ENCODE measurements around the gene NHS.
"Not testable (repeated sequence)": the region's sequence is repeated elsewhere in the genome, so short reads cannot be mapped to it uniquely, and the experiment has no call there.

NHS gene

DNA sequence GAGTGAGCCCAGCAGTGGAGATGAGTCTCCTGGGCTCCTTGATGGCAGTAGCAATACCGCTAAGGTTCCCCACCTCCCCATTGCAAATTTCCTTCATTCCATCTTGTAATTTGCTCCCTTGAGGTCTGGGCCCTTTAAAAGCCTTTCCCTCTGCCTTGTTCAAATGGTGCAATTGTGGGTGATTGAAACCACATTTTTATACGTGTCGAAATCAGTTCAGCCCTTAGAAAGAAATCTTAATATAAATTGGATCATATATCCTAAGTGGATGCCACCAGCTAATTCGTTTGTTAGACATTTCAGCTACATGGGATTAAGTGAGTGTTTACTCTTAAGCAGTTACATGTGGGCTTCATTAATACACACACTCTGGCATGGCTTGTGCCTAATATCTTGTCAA is 68.6 kb downstream of the NHS start:
- no peaks in the 10 kb centered on the region for H3K9me3 Mint-ChIP-seq
- ATAC-seq (replicated peaks), result no peak
- H3K27me3 Mint-ChIP-seq, result no peaks in the 10 kb centered on the region
- no peaks in the 10 kb centered on the region for H3K36me3 Mint-ChIP-seq
- no peak overlapping the region for H3K27ac Mint-ChIP-seq
- DNase-seq, result no peak
- no peaks in the 10 kb centered on the region for H3K4me1 Mint-ChIP-seq
- H3K4me3 Mint-ChIP-seq, result no peak overlapping the region

DNA sequence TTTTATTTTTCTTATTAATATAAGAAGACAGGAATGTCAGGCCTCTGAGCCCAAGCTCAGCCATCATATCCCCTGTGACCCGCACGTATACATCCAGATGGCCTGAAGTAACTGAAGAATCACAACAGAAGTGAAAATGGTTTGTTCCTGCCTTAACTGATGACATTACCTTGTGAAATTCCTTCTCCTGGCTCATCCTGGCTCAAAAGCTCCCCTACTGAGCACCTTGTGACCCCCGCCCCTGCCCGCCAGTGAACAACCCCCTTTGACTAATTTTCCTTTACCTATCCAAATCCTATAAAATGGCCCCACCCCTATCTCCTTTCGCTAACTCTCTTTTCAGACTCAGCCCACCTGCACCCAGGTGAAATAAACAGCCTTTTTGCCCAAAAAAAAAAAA is 71.3 kb downstream of the NHS start:
- H3K9me3 Mint-ChIP-seq; H3K27ac Mint-ChIP-seq; H3K4me1 Mint-ChIP-seq; H3K4me3 Mint-ChIP-seq; H3K27me3 Mint-ChIP-seq; H3K36me3 Mint-ChIP-seq; ATAC-seq (replicated peaks); DNase-seq: not testable (repeated sequence)

DNA sequence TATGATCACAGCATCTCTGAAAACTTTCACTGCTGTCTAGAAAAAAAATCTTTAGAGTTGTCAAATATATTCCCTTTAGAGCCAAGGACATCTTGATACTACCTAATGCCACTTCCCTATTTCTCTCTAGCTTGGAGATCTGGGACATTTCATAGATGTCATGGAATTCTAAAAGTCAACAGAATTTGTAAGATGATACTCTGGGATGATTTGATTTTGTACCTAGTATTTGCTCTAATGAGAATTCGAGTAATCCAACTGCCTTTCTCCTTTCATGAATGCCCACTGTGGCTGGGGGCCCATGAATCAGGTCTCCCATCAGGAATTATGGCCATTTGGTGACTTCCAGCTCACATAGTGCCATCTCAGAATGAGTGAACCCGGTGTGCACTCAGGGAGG is 73.2 kb downstream of the NHS start:
- no peaks in the 10 kb centered on the region for H3K36me3 Mint-ChIP-seq
- no peak overlapping the region for H3K27ac Mint-ChIP-seq
- ATAC-seq (replicated peaks) (no peak), DNase-seq (no peak)
- no peak overlapping the region for H3K4me3 Mint-ChIP-seq
- no peaks in the 10 kb centered on the region for H3K27me3 Mint-ChIP-seq
- no peaks in the 10 kb centered on the region for H3K9me3 Mint-ChIP-seq
- H3K4me1 Mint-ChIP-seq, result no peaks in the 10 kb centered on the region

DNA sequence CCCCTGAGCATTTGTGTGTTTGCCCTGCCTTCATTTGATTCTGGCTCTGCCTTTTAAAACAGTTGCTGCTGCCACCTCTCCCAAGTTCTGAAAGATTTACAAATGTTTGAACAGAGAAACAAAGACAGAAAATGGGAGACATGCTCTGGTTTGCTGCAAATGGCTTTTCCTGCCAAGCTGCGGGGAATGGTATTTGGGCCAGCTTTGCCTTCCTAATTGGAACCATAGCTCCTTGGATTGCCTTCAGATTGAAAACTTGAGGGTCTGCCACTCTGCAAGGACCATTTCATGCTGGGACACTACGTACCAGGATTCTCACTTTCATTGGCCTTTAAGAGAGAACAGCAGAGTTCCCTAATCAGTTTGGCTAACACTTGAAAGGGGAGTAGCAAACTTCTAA is 74.9 kb downstream of the NHS start:
- ATAC-seq (replicated peaks) (no peak), DNase-seq (no peak)
- Mint-ChIP-seq H3K27ac (no peak overlapping the region), H3K9me3 (no peaks in the 10 kb centered on the region), H3K4me3 (no peak overlapping the region), H3K4me1 (no peaks in the 10 kb centered on the region), H3K27me3 (no peaks in the 10 kb centered on the region), H3K36me3 (no peaks in the 10 kb centered on the region)

DNA sequence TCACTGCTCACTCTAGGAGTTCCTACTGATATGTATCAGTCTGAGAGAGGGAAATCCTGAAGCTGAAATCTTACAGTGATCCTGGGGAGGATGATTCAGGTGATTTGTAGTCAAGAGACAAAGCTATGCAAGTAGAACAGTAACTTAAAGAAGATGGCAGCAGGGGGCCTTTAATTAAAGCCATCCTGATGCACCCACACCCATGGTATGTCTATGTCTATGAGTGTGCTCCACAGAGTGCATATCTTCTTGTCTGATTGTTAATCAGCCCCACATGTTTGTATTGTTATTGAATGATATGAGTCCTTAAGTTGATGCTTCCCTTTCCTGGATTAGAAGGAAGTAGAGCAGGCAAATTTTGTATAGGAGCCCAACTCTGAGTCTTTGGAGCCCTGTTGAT is 78.8 kb downstream of the NHS start:
- Mint-ChIP-seq H3K9me3 (no peaks in the 10 kb centered on the region), H3K4me1 (no peaks in the 10 kb centered on the region), H3K27ac (no peak overlapping the region), H3K4me3 (no peak overlapping the region), H3K36me3 (no peaks in the 10 kb centered on the region), H3K27me3 (peaks cover 0 to 4% of the 10 kb centered on the region in 2 donors)
- ATAC-seq (replicated peaks), result no peak
- no peak for DNase-seq

DNA sequence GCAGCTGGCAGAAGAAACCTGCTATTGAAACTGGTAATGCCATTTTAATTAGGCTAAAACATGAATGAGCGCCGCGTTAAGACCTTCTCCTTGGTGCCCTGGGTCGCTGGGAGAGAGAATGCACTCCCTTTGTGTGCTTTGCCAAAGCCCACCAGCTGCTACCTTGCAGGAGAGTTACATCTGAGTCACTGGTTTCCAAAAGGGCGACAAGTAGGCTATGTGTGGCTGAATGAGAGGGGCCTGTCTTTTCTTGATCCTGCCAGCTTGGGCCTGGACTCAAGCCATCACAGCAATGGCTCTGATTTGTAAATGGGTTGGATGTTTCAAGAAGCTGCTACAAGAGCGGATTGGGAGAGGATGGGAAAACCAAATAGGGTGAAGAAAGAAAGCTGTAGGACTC is 81.5 kb downstream of the NHS start:
- no peaks in the 10 kb centered on the region for H3K36me3 Mint-ChIP-seq
- H3K4me3 Mint-ChIP-seq, result no peak overlapping the region
- DNase-seq, result no peak
- no peaks in the 10 kb centered on the region for H3K9me3 Mint-ChIP-seq
- ATAC-seq (replicated peaks), result no peak
- no peak overlapping the region for H3K27ac Mint-ChIP-seq
- no peaks in the 10 kb centered on the region for H3K4me1 Mint-ChIP-seq
- peaks cover 0 to 9% of the 10 kb centered on the region in 2 donors for H3K27me3 Mint-ChIP-seq

DNA sequence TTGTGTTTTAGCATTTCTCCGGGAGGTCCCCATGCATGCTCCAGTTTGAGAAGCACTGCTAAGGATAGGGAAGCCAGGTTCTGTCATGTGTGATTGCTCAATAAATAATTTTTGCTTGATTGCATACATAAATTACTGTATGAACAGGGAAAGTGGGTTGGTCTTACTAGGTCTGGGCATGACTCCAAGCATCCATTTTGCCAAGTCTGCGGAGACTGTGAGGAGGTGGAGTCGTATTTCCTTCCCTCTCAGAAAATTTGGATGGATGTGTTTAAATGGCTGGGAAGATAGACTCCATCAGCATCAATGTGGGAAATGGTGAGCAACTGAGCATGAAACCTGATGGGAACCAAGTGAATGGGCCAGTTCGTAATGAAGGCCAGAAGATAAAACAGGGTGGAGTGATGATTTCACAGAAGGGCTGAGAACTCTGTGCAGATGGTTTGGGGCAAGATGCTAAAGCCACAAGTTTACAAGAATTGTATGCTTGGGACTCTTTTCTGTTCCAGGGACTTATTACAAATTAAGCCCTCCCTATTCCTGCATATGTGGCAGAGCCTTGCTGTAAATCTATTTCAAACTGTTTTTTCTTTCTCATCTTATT is 84.1 kb downstream of the NHS start:
- no peak for DNase-seq
- no peak overlapping the region for H3K4me3 Mint-ChIP-seq
- H3K27me3 Mint-ChIP-seq, result peaks cover 0 to 19% of the 10 kb centered on the region in 2 donors
- H3K4me1 Mint-ChIP-seq, result no peaks in the 10 kb centered on the region
- no peak for ATAC-seq (replicated peaks)
- H3K27ac Mint-ChIP-seq, result no peak overlapping the region
- no peaks in the 10 kb centered on the region for H3K9me3 Mint-ChIP-seq
- no peaks in the 10 kb centered on the region for H3K36me3 Mint-ChIP-seq

DNA sequence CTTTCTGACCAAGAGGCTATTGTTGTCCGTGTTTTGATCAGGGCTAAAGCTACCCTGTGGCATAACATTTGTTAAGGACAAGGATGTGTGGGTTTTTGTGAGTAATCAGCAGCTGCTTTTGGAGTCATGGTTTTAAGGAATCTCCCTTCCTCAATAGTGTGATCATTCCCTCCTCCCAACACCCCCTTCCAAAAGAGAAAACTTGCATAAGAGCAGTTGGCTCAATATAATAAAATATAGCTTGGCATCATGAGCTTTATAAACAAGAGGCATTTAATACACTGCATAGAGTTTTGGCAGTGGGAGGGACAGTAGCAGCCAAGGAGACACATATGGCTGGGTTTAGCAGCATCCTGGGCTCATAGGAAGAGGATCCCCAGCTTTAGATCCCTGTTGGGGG is 84.7 kb downstream of the NHS start:
- no peak overlapping the region for H3K27ac Mint-ChIP-seq
- no peak overlapping the region for H3K4me3 Mint-ChIP-seq
- DNase-seq, result no peak
- no peaks in the 10 kb centered on the region for H3K4me1 Mint-ChIP-seq
- ATAC-seq (replicated peaks), result no peak
- H3K9me3 Mint-ChIP-seq, result no peaks in the 10 kb centered on the region
- H3K27me3 Mint-ChIP-seq, result peaks cover 0 to 19% of the 10 kb centered on the region in 2 donors
- H3K36me3 Mint-ChIP-seq, result no peaks in the 10 kb centered on the region

DNA sequence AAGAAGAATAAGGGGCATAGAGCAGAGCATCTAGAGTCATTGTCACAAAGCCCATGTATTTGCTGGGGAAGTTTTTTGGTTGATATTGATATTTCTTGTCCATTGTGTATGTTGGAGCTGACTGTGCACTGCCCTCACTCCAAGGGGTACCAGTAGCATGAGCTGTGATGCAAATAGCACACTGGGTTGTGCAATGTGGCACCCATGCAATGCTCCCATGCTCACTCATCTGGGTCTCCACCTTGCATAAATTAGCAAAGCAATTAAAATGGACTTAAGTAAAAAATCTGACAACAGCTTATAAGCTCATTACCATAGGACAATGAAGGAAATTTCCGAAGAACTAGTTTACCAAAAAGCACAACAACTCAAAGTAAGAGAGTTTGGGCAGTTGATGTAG is 87.9 kb downstream of the NHS start:
- no peak for DNase-seq
- ATAC-seq (replicated peaks), result no peak
- no peak overlapping the region for H3K4me3 Mint-ChIP-seq
- peaks cover 0 to 18% of the 10 kb centered on the region in 2 donors for H3K27me3 Mint-ChIP-seq
- H3K27ac Mint-ChIP-seq, result no peak overlapping the region
- H3K4me1 Mint-ChIP-seq, result no peaks in the 10 kb centered on the region
- no peaks in the 10 kb centered on the region for H3K9me3 Mint-ChIP-seq
- H3K36me3 Mint-ChIP-seq, result no peaks in the 10 kb centered on the region

DNA sequence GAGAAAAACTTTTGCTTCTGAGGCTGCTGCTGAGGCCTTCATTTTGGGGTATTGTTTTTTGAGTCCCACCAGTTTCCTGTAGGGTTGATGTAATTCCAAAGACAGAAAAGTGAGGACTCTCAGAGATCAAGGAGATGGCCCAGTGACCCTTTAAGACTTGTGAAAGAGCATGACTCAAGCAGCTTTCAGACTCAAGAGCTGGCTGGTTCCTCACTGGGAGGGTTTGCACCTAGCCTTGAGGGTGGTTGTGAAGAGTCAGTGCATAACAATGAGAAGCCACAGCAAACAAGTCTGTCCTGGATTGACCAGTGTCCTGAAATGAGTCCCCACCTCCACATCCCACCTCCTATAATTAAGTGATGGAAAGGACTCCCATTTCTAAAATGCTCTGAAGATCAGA is 89.2 kb downstream of the NHS start:
- Mint-ChIP-seq H3K27ac (no peak overlapping the region), H3K36me3 (no peaks in the 10 kb centered on the region), H3K4me3 (no peak overlapping the region), H3K4me1 (no peaks in the 10 kb centered on the region), H3K27me3 (peaks cover 0 to 11% of the 10 kb centered on the region in 2 donors), H3K9me3 (no peaks in the 10 kb centered on the region)
- DNase-seq (no peak), ATAC-seq (replicated peaks) (no peak)

DNA sequence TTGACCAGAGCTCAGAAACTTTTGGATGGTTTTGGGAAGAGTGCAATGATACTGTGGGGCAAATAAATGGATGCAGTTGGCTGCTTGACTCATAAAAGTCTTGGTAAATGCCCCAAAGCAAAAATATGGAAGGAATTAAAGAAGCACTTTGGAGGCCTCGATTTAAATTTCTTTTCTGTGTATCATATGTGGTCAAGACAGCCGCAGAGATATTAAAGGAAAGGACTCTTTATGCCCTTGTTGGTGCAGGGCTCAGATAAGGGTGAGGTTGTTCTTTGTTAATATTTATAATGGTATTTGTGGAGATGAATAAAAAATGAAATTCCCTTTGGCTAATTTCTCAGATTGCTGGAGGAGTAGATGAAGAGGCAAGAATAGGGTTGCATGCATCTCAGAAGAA is 90.2 kb downstream of the NHS start:
- no peaks in the 10 kb centered on the region for H3K4me1 Mint-ChIP-seq
- DNase-seq, result no peak
- no peaks in the 10 kb centered on the region for H3K36me3 Mint-ChIP-seq
- no peaks in the 10 kb centered on the region for H3K9me3 Mint-ChIP-seq
- ATAC-seq (replicated peaks), result no peak
- peaks cover 0 to 11% of the 10 kb centered on the region in 2 donors for H3K27me3 Mint-ChIP-seq
- no peak overlapping the region for H3K27ac Mint-ChIP-seq
- no peak overlapping the region for H3K4me3 Mint-ChIP-seq

DNA sequence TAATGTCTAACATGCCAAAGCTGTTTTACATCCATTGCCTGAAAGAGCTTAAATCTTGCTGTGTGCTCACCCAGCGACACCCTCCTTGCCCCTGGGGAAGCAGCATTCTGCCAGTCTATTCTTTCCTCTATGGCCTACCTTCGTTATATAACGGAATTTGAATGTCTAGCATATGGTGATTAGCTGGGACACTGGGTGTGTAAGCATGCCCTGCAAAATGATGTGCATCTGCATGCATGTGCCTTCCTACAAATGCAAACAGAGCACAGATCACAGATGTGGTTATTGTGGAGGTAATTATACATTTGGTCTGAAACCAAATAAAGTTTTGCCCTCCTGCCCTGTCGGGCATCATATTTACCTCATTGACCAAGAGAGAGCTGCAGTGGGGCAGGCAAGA is 90.8 kb downstream of the NHS start:
- H3K36me3 Mint-ChIP-seq, result no peaks in the 10 kb centered on the region
- H3K9me3 Mint-ChIP-seq, result no peaks in the 10 kb centered on the region
- no peak overlapping the region for H3K4me3 Mint-ChIP-seq
- ATAC-seq (replicated peaks) (no peak), DNase-seq (no peak)
- H3K27me3 Mint-ChIP-seq, result peaks cover 0 to 11% of the 10 kb centered on the region in 2 donors
- H3K27ac Mint-ChIP-seq, result no peak overlapping the region
- no peaks in the 10 kb centered on the region for H3K4me1 Mint-ChIP-seq

DNA sequence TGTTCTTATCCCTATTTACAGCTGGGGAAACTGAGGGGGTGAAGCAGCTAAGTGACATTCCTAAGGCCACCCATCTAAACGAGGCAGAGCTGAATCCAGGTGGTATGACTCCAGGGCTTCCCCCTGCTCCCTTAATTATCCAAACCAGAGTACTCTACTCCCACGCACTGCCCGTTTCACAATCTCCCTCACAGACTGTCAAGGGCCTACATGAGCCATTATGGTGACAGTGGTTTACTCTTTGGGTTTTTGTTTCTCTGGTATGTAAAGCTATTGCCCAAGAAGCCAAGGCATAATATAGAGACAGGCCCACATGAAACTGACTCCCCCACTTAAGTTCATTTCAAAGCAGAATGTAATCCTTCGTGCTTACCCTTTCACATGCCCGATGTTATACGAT is 95.1 kb downstream of the NHS start:
- Mint-ChIP-seq H3K4me1 (no peaks in the 10 kb centered on the region), H3K27me3 (no peaks in the 10 kb centered on the region), H3K9me3 (no peaks in the 10 kb centered on the region), H3K4me3 (no peak overlapping the region), H3K27ac (no peak overlapping the region), H3K36me3 (no peaks in the 10 kb centered on the region)
- no peak for ATAC-seq (replicated peaks)
- no peak for DNase-seq

DNA sequence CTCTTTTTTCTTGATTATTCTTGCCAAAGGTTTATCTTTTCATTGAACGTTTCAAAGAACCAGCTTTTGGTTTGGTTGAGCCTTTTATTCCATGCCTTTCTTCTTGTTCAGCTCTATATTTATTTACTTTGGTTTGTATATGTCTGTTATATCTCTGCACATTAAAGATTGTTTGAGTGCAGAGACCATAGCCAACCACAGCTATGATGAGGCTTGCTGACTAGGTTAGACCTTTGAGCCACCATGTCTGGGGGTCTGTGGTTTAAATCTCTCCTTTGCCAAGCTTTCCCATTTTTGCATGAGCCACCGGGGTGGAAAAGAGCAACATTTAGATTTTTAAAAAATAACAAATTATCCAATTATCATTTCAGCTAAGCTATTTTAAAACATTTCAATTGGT is 96.1 kb downstream of the NHS start:
- no peak overlapping the region for H3K27ac Mint-ChIP-seq
- H3K9me3 Mint-ChIP-seq, result no peaks in the 10 kb centered on the region

DNA sequence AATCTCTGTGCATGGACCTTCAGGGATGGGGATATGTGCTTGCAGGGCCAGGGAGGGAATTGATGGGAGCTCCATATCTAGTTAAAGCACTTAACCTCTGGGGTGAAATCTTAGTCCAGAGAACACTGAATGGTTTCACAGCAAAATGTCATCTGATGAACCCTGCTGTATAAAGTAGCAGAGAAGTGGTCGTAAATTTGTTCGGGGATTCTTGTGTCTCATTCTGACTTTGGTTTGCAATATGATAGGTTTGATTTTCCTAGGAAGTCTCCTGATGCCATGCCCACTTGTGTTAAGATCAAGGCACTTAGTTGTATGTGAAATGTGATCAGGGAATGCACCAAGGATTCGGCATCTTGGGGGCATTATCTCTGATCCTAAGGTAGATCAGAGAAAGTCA is 96.9 kb downstream of the NHS start:
- Mint-ChIP-seq H3K27me3 (peaks cover 0 to under 1% of the 10 kb centered on the region in 2 donors), H3K27ac (no peak overlapping the region), H3K9me3 (no peaks in the 10 kb centered on the region), H3K4me3 (no peak overlapping the region), H3K36me3 (no peaks in the 10 kb centered on the region), H3K4me1 (no peaks in the 10 kb centered on the region)
- DNase-seq (no peak), ATAC-seq (replicated peaks) (no peak)

More for the DNA sequence above, 96.1 kb downstream of the NHS start:
- H3K4me3 Mint-ChIP-seq, result no peak overlapping the region
- no peaks in the 10 kb centered on the region for H3K4me1 Mint-ChIP-seq
- no peak for DNase-seq
- H3K27me3 Mint-ChIP-seq, result no peaks in the 10 kb centered on the region
- no peaks in the 10 kb centered on the region for H3K36me3 Mint-ChIP-seq
- no peak for ATAC-seq (replicated peaks)

DNA sequence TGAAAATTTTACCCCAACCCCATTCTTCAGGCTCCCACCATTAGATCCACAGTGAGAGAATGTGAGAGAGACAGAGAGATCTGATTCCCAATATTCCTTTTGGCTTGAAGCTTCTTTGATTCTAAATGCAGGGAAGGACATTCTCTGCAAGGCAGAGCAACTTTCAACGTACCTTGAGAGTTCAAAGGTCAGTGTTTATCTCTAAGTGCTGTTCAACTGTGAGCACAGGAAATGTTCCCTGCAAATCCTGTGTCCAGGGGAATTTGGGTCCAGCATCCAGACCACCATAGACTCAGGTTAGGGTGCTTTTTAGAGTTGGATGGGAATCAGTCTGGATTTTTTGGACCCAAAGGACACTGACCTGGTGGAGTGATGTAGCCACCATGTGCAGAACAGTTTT is 97.4 kb downstream of the NHS start:
- Mint-ChIP-seq H3K27me3 (peaks cover 5 to 6% of the 10 kb centered on the region in 2 donors), H3K4me3 (no peak overlapping the region), H3K36me3 (no peaks in the 10 kb centered on the region), H3K9me3 (peaks cover 0 to 5% of the 10 kb centered on the region in 2 donors), H3K4me1 (no peaks in the 10 kb centered on the region), H3K27ac (no peak overlapping the region)
- DNase-seq (no peak), ATAC-seq (replicated peaks) (no peak)

Measured in stimulated activated naive B cell treated with anti-CD40 and anti-IgM and Interleukin-4, amounts not matched to agents 10 μg/mL and 1 μg/mL and 100 μg/mL, for 72 hours (primary cell).